WTC11 (cell line): Measurements from ENCODE around the gene SLC7A4.

Experiments used
- ATF3 ChIP-seq: sonication (generic); formaldehyde crosslinking; conservative IDR thresholded peaks from 2 replicates; pipeline ENCODE4 v1.8.1; 2022; ENCODE audit warnings: mild to moderate bottlenecking, missing genetic modification reagents
- CBFB ChIP-seq: sonication (generic); formaldehyde crosslinking; IDR thresholded peaks from 2 replicates; pipeline ENCODE4 v1.8.1; 2022; ENCODE audit warnings: mild to moderate bottlenecking, low read depth, missing genetic modification reagents
- CREB1 ChIP-seq: sonication (generic); formaldehyde crosslinking; IDR thresholded peaks from 2 replicates; pipeline ENCODE4 v1.8.0; 2023; ENCODE audit warnings: mild to moderate bottlenecking, missing genetic modification reagents
- CTCF ChIP-seq: fragments of 200-600 bp; IDR thresholded peaks from 2 replicates; pipeline ENCODE4 v1.8.0; 2022; ENCODE audit warnings: antibody characterized with exemption
- ETV6 ChIP-seq: sonication (generic); formaldehyde crosslinking; IDR thresholded peaks from 2 replicates; pipeline ENCODE4 v1.8.1; 2022; ENCODE audit warnings: mild to moderate bottlenecking, missing genetic modification reagents
- FOXP4 ChIP-seq: sonication (generic); formaldehyde crosslinking; IDR thresholded peaks from 2 replicates; pipeline ENCODE4 v1.8.0; 2022; ENCODE audit warnings: mild to moderate bottlenecking, missing genetic modification reagents
- IRF2 ChIP-seq: sonication (generic); formaldehyde crosslinking; IDR thresholded peaks from 2 replicates; pipeline ENCODE4 v1.8.0; 2022; ENCODE audit warnings: low read depth, missing genetic modification reagents, borderline replicate concordance
- NFYB ChIP-seq: sonication (generic); formaldehyde crosslinking; conservative IDR thresholded peaks from 2 replicates; pipeline ENCODE4 v1.8.0; 2022; ENCODE audit warnings: low read depth, missing genetic modification reagents
- TEAD1 ChIP-seq: sonication (generic); formaldehyde crosslinking; IDR thresholded peaks from 2 replicates; pipeline ENCODE4 v1.8.0; 2022; ENCODE audit warnings: mild to moderate bottlenecking, missing genetic modification reagents
- TEAD4 ChIP-seq: sonication (generic); formaldehyde crosslinking; IDR thresholded peaks from 2 replicates; pipeline ENCODE4 v1.8.0; 2022; ENCODE audit warnings: mild to moderate bottlenecking, missing genetic modification reagents
- ZBTB21 ChIP-seq: sonication (generic); formaldehyde crosslinking; IDR thresholded peaks from 2 replicates; pipeline ENCODE4 v1.8.1; 2023; ENCODE audit warnings: mild to moderate bottlenecking, missing genetic modification reagents, borderline replicate concordance
- ZNF532 ChIP-seq: fragments of 250-450 bp; sonication (Bioruptor Pico); IDR thresholded peaks from 2 replicates; pipeline ENCODE4 v1.9.0; 2021; ENCODE audit warnings: mild to moderate bottlenecking, borderline replicate concordance
- TF ChIP-seq, protein P1 (sequence below): sonication (generic); formaldehyde crosslinking; IDR thresholded peaks from 2 replicates; pipeline ENCODE4 v1.8.1; 2022; ENCODE audit warnings: mild to moderate bottlenecking, moderate library complexity, missing genetic modification reagents

DNA sequence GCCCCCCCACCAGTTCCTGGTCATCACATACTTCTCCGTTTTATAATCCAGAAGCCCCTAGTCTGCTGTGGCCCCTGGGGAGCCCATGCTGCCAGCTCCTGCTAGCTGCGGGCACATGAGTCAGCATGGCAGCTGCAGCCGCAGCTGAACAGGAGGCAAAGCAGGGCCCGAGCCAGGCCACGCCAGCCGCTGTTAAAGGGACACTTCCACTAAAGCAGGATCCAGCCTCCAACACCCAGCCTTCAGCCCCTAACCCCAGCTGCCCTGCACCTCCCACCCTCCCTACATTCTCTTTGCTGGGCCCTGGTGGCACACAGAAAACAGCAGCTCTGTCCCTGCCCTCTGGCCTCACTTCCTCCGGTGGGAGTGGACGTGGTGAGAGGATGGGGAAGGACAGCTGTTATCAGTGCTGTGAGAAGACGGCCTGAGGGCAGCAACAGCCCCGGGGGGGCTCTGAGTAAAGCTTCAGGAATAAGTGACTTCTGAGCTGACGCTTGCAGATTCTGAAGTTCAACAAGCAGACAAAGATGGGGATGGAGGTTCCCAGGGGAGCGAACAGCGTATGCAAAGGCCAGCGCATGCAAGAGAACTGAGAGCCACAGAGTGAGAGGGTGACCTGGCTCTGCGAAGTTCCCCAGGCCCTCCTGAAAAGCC, 12.7 kb upstream of the SLC7A4 start:
- TF ChIP-seq TEAD4 (CRISPR knock-in tag): no peak
- no peak for TF ChIP-seq NFYB (CRISPR knock-in tag)
- TF ChIP-seq IRF2 (CRISPR knock-in tag): no peak
- TF ChIP-seq ZNF532: no peak
- TF ChIP-seq ATF3 (CRISPR knock-in tag): no peak
- TF ChIP-seq ZBTB21 (CRISPR knock-in tag): no peak
- TF ChIP-seq CREB1 (CRISPR knock-in tag): no peak
- no peak for TF ChIP-seq CTCF
- TF ChIP-seq TEAD1: no peak
- no peak for TF ChIP-seq FOXP4 (CRISPR knock-in tag)
- TF ChIP-seq, protein P1, sequence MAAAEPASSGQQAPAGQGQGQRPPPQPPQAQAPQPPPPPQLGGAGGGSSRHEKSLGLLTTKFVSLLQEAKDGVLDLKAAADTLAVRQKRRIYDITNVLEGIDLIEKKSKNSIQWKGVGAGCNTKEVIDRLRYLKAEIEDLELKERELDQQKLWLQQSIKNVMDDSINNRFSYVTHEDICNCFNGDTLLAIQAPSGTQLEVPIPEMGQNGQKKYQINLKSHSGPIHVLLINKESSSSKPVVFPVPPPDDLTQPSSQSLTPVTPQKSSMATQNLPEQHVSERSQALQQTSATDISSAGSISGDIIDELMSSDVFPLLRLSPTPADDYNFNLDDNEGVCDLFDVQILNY: no peak
- TF ChIP-seq ETV6 (CRISPR knock-in tag): no peak
- TF ChIP-seq CBFB (CRISPR knock-in tag): no peak
